HG03439 (cell line): ENCODE measurements around the gene KRT5.
"Not testable (repeated sequence)": the region's sequence is repeated elsewhere in the genome, so short reads cannot be mapped to it uniquely, and the experiment has no call there.

Experiments used
- ATAC-seq: cut with Tn5 transposase; IDR thresholded peaks from one replicate; pipeline ENCODE4 v1.9.1; 2021; ENCODE audit warnings: mild to moderate bottlenecking, moderate library complexity; ENCODE audit not compliant: unreplicated experiment

KRT5 gene

GRCh38 chr12:52496590-52497071 is 23.6 kb downstream of the KRT5 start:
- ATAC-seq, result no peak

GRCh38 chr12:52496054-52496453 is 24.1 kb downstream of the KRT5 start:
- no peak for ATAC-seq

- ATAC-seq, result no peak
These were observed 24.8 kb downstream of the KRT5 start for GRCh38 chr12:52495389-52495788.

GRCh38 chr12:52494518-52494917 is 25.7 kb downstream of the KRT5 start:
- no peak for ATAC-seq

GRCh38 chr12:52494100-52494499 is 26.1 kb downstream of the KRT5 start:
- ATAC-seq, result no peak

GRCh38 chr12:52493172-52493571 is 27.0 kb downstream of the KRT5 start, which contains the start of gene KRT6A:
TSS of gene KRT6A (minus strand) at chr12:52493257. CDS start at chr12:52493188, 69 bp downstream.
- no peak for ATAC-seq

GRCh38 chr12:52492405-52492804 is 27.8 kb downstream of the KRT5 start:
- ATAC-seq, result not testable (repeated sequence)

- not testable (repeated sequence) for ATAC-seq
These were observed 28.7 kb downstream of the KRT5 start for GRCh38 chr12:52491495-52491894.

- ATAC-seq, result no peak
These were observed 31.5 kb downstream of the KRT5 start for GRCh38 chr12:52488736-52489135.

GRCh38 chr12:52487744-52488443 is 32.3 kb downstream of the KRT5 start:
- ATAC-seq, result not testable (repeated sequence)

- ATAC-seq, result no peak
These were observed 33.0 kb downstream of the KRT5 start for GRCh38 chr12:52487211-52487610.

GRCh38 chr12:52486166-52487105 is 33.8 kb downstream of the KRT5 start:
- ATAC-seq, result no peak

- no peak for ATAC-seq
These were observed 40.1 kb downstream of the KRT5 start for GRCh38 chr12:52480073-52480472.

GRCh38 chr12:52477651-52478050 is 42.5 kb downstream of the KRT5 start:
- ATAC-seq, result no peak

GRCh38 chr12:52474212-52474611 is 46.0 kb downstream of the KRT5 start:
- no peak for ATAC-seq

- ATAC-seq, result no peak
These were observed 46.4 kb downstream of the KRT5 start, which contains the start of gene KRT6C for GRCh38 chr12:52473768-52474167. TSS of gene KRT6C (minus strand) at chr12:52473805. CDS start at chr12:52473737, 68 bp downstream.

- no peak for ATAC-seq
These were observed 50.3 kb downstream of the KRT5 start for GRCh38 chr12:52469853-52470252.

GRCh38 chr12:52464897-52465296 is 55.3 kb downstream of the KRT5 start:
- no peak for ATAC-seq
